Astrocyte (in vitro differentiated cells and primary cell): ENCODE measurements around the gene STRA8. TPM values are rescaled to one million over a fixed set of nuclear protein-coding genes. Genes with fewer than 3 reads are reported as not detected.

ENCODE experiments used
- DNase-seq: peaks from one replicate; pipeline ENCODE4 v3.0.0-alpha.2; 2010; ENCODE audit warnings: low read depth
- FAIRE-seq: peaks from 2 replicates; lab custom pipeline; 2011; peaks lifted over from hg19 to GRCh38; lab: Jason Lieb, UNC
- H2AFZ ChIP-seq: 2 replicates; pipeline ENCODE4 v1.6.0; 2012; ENCODE audit warnings: low read depth, low read length, inconsistent platforms
- H3K27ac ChIP-seq: 2 replicates; pipeline ENCODE4 v1.5.1; 2011; ENCODE audit warnings: low read depth, low read length, inconsistent platforms
- H3K27me3 ChIP-seq: 2 replicates; pipeline ENCODE4 v1.6.0; 2011; ENCODE audit warnings: low read length, inconsistent platforms; ENCODE audit not compliant: insufficient read depth
- H3K36me3 ChIP-seq: 2 replicates; pipeline ENCODE4 v1.5.1; 2011; ENCODE audit warnings: low read length, inconsistent platforms; ENCODE audit not compliant: insufficient read depth
- H3K4me1 ChIP-seq: 2 replicates; pipeline ENCODE4 v1.5.1; 2011; ENCODE audit warnings: low read length, inconsistent platforms; ENCODE audit not compliant: insufficient read depth
- H3K4me2 ChIP-seq: 2 replicates; pipeline ENCODE4 v1.6.0; 2012; ENCODE audit warnings: low read length, inconsistent platforms
- H3K4me3 ChIP-seq: 2 replicates; pipeline ENCODE4 v1.5.1; 2011; ENCODE audit warnings: low read depth, mild to moderate bottlenecking, low read length, inconsistent platforms; ENCODE audit not compliant: insufficient read depth
- H3K79me2 ChIP-seq: 2 replicates; pipeline ENCODE4 v1.6.0; 2012; ENCODE audit warnings: mild to moderate bottlenecking, low read length, inconsistent platforms; ENCODE audit not compliant: insufficient read depth
- H3K9ac ChIP-seq: 2 replicates; pipeline ENCODE4 v1.6.0; 2012; ENCODE audit warnings: mild to moderate bottlenecking, low read length, inconsistent platforms
- H3K9me3 ChIP-seq: 2 replicates; pipeline ENCODE4 v1.5.1; 2012; ENCODE audit warnings: low read depth, mild to moderate bottlenecking, low read length, inconsistent platforms; ENCODE audit not compliant: insufficient read depth
- H4K20me1 ChIP-seq: 2 replicates; pipeline ENCODE4 v1.6.0; 2012; ENCODE audit warnings: low read length, inconsistent platforms; ENCODE audit not compliant: insufficient read depth
- H3K27ac Mint-ChIP-seq: one replicate; pipeline ENCODE4 v1.8.0; 2021; ENCODE audit warnings: mild to moderate bottlenecking, mixed read lengths; ENCODE audit not compliant: unreplicated experiment
- H3K27me3 Mint-ChIP-seq: one replicate; pipeline ENCODE4 v1.8.0; 2021; ENCODE audit warnings: low read depth, mixed read lengths; ENCODE audit not compliant: unreplicated experiment
- H3K36me3 Mint-ChIP-seq: one replicate; pipeline ENCODE4 v1.8.0; 2021; ENCODE audit warnings: low read depth, mixed read lengths; ENCODE audit not compliant: unreplicated experiment
- H3K4me1 Mint-ChIP-seq: one replicate; pipeline ENCODE4 v1.8.0; 2021; ENCODE audit warnings: low read depth, mixed read lengths; ENCODE audit not compliant: unreplicated experiment
- H3K4me3 Mint-ChIP-seq: one replicate; pipeline ENCODE4 v1.8.0; 2021; ENCODE audit warnings: mild to moderate bottlenecking, moderate library complexity, mixed read lengths; ENCODE audit not compliant: unreplicated experiment
- H3K9me3 Mint-ChIP-seq: one replicate; pipeline ENCODE4 v1.8.0; 2021; ENCODE audit warnings: mild to moderate bottlenecking, mixed read lengths; ENCODE audit not compliant: unreplicated experiment
- CTCF ChIP-seq: IDR thresholded peaks from 2 replicates; pipeline ENCODE4 v1.5.1; 2011; ENCODE audit warnings: low read depth, mild to moderate bottlenecking, inconsistent platforms, low read length, moderate library complexity; ENCODE audit not compliant: insufficient read depth
- EZH2 ChIP-seq: IDR thresholded peaks from 2 replicates; pipeline ENCODE4 v1.6.1; 2012; ENCODE audit warnings: mild to moderate bottlenecking, low read length, inconsistent platforms; ENCODE audit not compliant: insufficient read depth
- total RNA-seq: library from RNA; stranded (reverse); gene quantifications from 2 replicates; pipeline ENCODE4 v1.2.1, GENCODE V29; 2021

Gene STRA8
- total RNA-seq, 1 donor from 2014 or later = not detected

- H3K4me1 Mint-ChIP-seq = peaks cover 20% of the 10 kb centered on the region
- FAIRE-seq = no peak
- Histone ChIP-seq H2AFZ (no peak overlapping the region), H3K9ac (no peak overlapping the region), H3K4me1 (peaks cover 19% of the 10 kb centered on the region), H4K20me1 (peaks cover 5% of the 10 kb centered on the region), H3K4me2 (no peak overlapping the region), H3K9me3 (no peaks in the 10 kb centered on the region), H3K36me3 (peaks cover 7% of the 10 kb centered on the region), H3K27ac (no peak overlapping the region), H3K79me2 (no peaks in the 10 kb centered on the region), H3K4me3 (no peak overlapping the region), H3K27me3 (no peaks in the 10 kb centered on the region)
- DNase-seq = peak; percentile 64
- H3K9me3 Mint-ChIP-seq = no peaks in the 10 kb centered on the region
- no peaks in the 10 kb centered on the region for H3K27me3 Mint-ChIP-seq
- no peak overlapping the region for H3K4me3 Mint-ChIP-seq
- peaks cover 18% of the 10 kb centered on the region for H3K36me3 Mint-ChIP-seq
- no peak for TF ChIP-seq EZH2
- no peak overlapping the region for H3K27ac Mint-ChIP-seq
Measured at GRCh38 chr7:135200821-135201331, 32.8 kb upstream of the STRA8 start.

GRCh38 chr7:135201350-135201749 lies 32.3 kb upstream of the STRA8 start:
- Histone ChIP-seq H3K79me2 (no peaks in the 10 kb centered on the region), H3K27ac (no peak overlapping the region), H3K9ac (no peak overlapping the region), H2AFZ (no peak overlapping the region), H3K9me3 (no peaks in the 10 kb centered on the region), H3K4me3 (no peak overlapping the region), H3K4me2 (no peak overlapping the region), H3K27me3 (no peaks in the 10 kb centered on the region), H3K36me3 (peaks cover 7% of the 10 kb centered on the region), H4K20me1 (peaks cover 5% of the 10 kb centered on the region), H3K4me1 (peaks cover 19% of the 10 kb centered on the region)
- H3K9me3 Mint-ChIP-seq = no peaks in the 10 kb centered on the region
- H3K36me3 Mint-ChIP-seq = peaks cover 18% of the 10 kb centered on the region
- no peak overlapping the region for H3K4me3 Mint-ChIP-seq
- DNase-seq (no peak), FAIRE-seq (no peak)
- H3K27ac Mint-ChIP-seq = no peak overlapping the region
- peaks cover 20% of the 10 kb centered on the region for H3K4me1 Mint-ChIP-seq
- no peaks in the 10 kb centered on the region for H3K27me3 Mint-ChIP-seq
- no peak for TF ChIP-seq EZH2
- no peak for TF ChIP-seq CTCF

GRCh38 chr7:135204341-135204749 lies 29.3 kb upstream of the STRA8 start:
- H3K27ac Mint-ChIP-seq = no peak overlapping the region

More at GRCh38 chr7:135204341-135204749, 29.3 kb upstream of the STRA8 start:
- Histone ChIP-seq H3K4me2 (peak overlapping the region; percentile 47), H3K27ac (no peak overlapping the region), H3K79me2 (peaks cover 1% of the 10 kb centered on the region), H3K36me3 (peaks cover 7% of the 10 kb centered on the region), H2AFZ (no peak overlapping the region), H3K4me3 (no peak overlapping the region), H3K9me3 (no peaks in the 10 kb centered on the region), H3K4me1 (peaks cover 26% of the 10 kb centered on the region), H3K9ac (no peak overlapping the region), H4K20me1 (peaks cover 16% of the 10 kb centered on the region), H3K27me3 (no peaks in the 10 kb centered on the region)
- TF ChIP-seq EZH2 (no peak), CTCF (no peak)
- no peak overlapping the region for H3K4me3 Mint-ChIP-seq
- peaks cover 22% of the 10 kb centered on the region for H3K4me1 Mint-ChIP-seq
- H3K27me3 Mint-ChIP-seq = no peaks in the 10 kb centered on the region
- FAIRE-seq (no peak), DNase-seq (peak; percentile 87)
- H3K36me3 Mint-ChIP-seq = peaks cover 11% of the 10 kb centered on the region
- no peaks in the 10 kb centered on the region for H3K9me3 Mint-ChIP-seq
